Keratinocyte (primary cell): ENCODE results near the gene COL6A2.

Experiments
- EZH2 ChIP-seq: IDR thresholded peaks from one replicate; pipeline ENCODE4 v1.6.1; 2012; ENCODE audit warnings: inconsistent platforms, mild to moderate bottlenecking, low read length, moderate library complexity
- TF ChIP-seq, protein P1 (sequence below), 3 experiments: IDR thresholded peaks in 1 of 3; conservative IDR thresholded peaks in 1 of 3; optimal IDR thresholded peaks in 1 of 3; 2 replicates in 2 of 3; 3 replicates in 1 of 3; pipeline versions ENCODE3 to v1.5.1; 2011; ENCODE audit warnings: low read length in 3 of 3, mild to moderate bottlenecking in 3 of 3, moderate library complexity in 2 of 3, control low read depth in 1 of 3, inconsistent platforms in 1 of 3; ENCODE audit not compliant: insufficient read depth in 2 of 3; ENCODE audit errors: extremely low read depth in 1 of 3

DNA sequence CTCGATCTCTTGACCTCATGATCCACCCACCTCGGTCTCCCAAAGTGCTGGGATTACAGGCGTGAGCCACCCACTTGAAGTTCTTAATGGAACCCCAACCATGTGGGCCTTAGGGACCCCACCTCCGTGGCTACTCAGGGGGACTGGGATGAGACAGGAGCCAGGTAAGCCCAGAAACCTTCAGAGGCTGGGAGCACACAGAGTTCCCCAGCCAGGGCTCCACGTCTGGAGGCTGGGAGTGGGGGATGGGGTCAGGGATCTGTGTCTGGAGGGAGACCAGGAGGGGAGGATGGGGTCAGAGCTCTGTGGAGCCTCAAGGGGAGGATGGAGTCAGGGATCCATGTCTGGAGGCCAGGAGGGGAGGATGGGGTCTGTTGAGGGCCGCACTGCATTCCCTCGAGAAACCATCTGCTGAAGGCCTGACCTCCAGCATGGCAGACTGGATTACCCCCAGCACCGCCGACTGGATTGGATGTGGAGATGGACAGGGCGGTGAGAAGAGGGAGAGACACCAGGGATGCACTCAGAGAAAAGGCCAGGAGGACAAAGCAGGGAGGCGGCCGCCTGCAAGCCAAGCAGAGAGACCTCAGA is 59.6 kb downstream of the COL6A2 start:
- TF ChIP-seq, protein P1, sequence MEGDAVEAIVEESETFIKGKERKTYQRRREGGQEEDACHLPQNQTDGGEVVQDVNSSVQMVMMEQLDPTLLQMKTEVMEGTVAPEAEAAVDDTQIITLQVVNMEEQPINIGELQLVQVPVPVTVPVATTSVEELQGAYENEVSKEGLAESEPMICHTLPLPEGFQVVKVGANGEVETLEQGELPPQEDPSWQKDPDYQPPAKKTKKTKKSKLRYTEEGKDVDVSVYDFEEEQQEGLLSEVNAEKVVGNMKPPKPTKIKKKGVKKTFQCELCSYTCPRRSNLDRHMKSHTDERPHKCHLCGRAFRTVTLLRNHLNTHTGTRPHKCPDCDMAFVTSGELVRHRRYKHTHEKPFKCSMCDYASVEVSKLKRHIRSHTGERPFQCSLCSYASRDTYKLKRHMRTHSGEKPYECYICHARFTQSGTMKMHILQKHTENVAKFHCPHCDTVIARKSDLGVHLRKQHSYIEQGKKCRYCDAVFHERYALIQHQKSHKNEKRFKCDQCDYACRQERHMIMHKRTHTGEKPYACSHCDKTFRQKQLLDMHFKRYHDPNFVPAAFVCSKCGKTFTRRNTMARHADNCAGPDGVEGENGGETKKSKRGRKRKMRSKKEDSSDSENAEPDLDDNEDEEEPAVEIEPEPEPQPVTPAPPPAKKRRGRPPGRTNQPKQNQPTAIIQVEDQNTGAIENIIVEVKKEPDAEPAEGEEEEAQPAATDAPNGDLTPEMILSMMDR (optimal IDR thresholded peaks at IDR 0.05 in 1 of 3, IDR thresholded peaks at IDR 0.05 in 1 of 3, conservative IDR thresholded peaks at IDR 0.05 in 1 of 3; ENCODE audit: extremely low read depth in 1 of 3, insufficient read depth in 2 of 3, low read length in 3 of 3), result no peak
- no peak for TF ChIP-seq EZH2
